ENCODE data around the gene LGALS1.

LGALS1 gene

GRCh38 chr22:37638391-37639069, 36.9 kb upstream of the LGALS1 start:
- TF ChIP-seq CTCF (IDR thresholded peaks at IDR 0.05; ENCODE audit: low read depth, low read length, missing control alignments) = no peak
- no peak for DNase-seq (ENCODE audit: low read depth)
- H3K4me3 ChIP-seq (ENCODE audit: low read depth, low read length) = peak overlapping the region; percentile 88

DNA sequence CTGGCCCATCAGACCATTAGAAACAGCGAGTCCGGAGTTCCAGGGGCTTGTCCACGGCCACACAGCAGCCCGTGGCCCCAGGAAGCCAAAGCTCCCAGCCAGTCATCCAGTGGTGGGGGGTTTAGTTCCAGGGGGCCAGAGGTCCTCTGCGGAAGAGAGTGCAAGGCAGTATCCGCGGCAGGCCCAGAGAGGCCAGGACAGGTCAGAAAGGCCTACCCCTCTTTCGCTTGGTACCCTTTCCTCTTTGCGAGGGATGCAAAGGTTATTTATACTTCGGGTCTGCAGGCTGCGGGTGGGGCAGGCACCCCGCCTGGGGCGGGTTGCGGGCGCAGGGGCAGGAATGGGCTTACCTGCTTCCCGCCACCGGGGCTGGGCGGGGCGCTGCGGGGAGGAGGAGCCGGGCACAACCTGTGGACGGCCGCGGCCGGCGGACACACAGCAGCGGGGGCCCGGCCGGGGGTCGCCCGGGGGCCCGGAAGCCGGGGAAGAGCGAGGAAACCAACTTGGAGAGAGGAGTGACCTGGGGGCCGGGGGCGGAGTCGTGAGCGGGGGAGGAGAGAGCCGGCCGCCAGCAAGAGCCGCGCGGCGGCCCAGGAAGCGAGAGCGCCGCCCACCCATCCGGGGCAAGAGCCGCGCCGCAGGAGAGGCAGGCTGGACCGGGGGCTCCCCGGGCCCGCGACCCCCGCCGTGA, 36.2 kb upstream of the LGALS1 start, which contains the start of gene SH3BP1:
Gene SH3BP1, plus strand, starts transcription at position 600 of the 691 bp plus-strand sequence. CDS start 119 bp downstream, outside the sequence.
- peak within 1 kb of the TSS; percentile 88 for H3K4me3 ChIP-seq (ENCODE audit: low read depth, low read length)
- TF ChIP-seq CTCF (IDR thresholded peaks at IDR 0.05; ENCODE audit: low read depth, low read length, missing control alignments) = no peak
- no peak for DNase-seq (ENCODE audit: low read depth)

DNA sequence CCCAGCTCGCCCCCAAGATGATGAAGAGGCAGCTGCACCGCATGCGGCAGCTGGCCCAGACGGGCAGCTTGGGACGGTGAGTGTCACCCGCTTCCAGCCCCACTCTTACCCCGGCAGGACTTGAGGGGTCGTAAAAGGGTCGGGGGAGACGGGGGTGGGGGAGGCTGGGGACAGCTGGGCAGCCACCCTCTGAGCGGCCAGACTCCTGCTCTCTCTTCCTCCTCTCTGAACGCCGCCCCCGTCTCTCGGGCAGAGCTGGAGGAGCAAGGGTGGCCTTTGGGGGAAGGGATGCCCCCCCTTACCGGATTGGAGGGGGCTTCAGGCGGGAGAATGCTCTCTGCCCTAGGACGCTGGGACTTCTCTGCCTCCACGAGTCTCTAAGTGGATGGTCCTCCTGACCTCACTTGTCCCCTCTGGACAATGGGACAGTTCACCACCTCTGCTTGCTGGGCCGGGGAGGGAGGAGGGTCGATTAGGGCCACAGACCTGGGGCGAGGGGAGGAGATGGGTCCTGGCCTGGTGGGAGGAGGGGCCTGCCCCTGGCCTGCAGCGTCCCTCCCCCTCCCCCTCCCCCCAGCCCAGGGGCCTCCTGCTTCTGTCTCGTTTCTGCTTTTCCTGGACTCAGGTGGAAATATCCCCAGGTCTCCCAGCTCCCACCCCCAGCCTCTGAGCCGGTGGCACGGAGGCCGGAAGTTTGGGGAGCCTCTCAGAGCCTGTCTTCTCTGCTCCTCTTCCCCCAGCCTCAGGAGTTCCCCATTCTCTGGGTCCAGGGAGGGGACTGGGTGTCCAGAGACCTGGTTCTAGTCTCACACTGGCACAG, 35.5 kb upstream of the LGALS1 start:
- peak overlapping the region; percentile 88 for H3K4me3 ChIP-seq (ENCODE audit: low read depth, low read length)

DNA sequence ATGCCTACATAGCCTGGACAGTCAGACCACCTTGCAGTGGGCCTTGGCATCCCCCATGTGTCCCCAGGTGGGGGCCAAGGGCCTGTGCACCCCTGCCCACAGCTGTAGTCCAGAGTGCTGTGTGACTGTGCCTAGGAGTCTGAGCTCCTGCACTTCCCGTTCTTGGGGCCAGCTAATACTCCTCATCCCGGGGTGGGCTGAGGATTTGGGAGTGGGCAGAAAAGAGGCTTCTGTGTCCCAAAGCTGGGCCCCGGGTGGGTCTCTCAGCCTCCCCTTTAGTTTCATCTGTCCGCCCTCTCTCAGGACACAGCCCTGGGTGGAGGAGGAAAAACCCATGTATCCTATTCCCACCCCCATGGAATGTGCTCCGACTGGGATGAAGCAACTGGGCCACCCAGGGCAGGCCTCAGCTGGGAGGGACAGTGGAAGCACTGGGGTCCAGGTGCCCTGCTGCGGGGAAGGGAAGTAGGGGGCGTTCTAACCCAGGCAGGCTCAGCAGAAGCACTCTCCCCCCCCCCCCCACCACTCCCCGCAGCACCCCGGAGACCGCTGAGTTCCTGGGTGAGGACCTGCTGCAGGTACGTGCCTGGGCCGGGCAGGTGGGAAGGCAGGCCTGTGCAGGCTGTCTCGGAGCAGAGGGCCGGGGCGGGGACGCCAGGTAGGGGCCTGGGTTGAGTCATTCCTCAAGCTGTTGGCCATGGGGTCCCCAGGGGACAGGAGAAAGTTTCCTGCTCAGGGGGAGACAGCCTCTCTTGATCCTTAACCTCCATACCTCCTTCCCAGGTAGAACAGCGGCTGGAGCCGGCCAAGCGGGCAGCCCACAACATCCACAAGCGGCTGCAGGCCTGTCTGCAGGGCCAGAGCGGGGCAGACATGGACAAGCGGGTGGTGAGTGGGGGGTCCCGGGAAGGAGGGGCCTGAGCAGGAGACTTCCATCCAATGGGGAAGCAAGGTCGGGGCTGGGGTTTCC, 34.6 kb upstream of the LGALS1 start:
- peak overlapping the region; percentile 88 for H3K4me3 ChIP-seq (ENCODE audit: low read depth, low read length)
- DNase-seq (ENCODE audit: low read depth) = no peak

More for the DNA sequence above, 35.5 kb upstream of the LGALS1 start:
- no peak for DNase-seq (ENCODE audit: low read depth)
- no peak for TF ChIP-seq CTCF (IDR thresholded peaks at IDR 0.05; ENCODE audit: low read depth, low read length, missing control alignments)

DNA sequence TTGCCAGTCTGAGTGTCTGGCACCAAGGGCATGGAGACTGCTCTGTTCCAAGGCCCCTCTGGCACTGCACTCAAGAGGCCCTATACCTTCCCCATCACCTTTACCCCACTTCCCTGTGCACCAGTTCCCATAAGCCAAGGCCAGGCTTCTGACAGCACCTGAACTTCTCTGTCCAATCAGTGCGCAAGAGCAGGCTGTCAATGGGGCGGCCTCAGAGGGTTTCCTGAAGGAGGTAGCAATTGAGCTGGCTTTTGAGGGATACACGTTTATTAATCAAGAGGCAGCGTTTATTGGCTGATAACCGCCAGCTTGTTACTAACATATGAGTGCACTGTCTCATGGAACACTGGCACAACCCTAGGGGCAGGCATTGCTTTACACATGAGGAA, 33.9 kb upstream of the LGALS1 start:
- no peak for DNase-seq (ENCODE audit: low read depth)
- H3K4me3 ChIP-seq (ENCODE audit: low read depth, low read length) = no peak overlapping the region
- no peak for TF ChIP-seq CTCF (IDR thresholded peaks at IDR 0.05; ENCODE audit: low read depth, low read length, missing control alignments)

More for the DNA sequence above, 34.6 kb upstream of the LGALS1 start:
- TF ChIP-seq CTCF (IDR thresholded peaks at IDR 0.05; ENCODE audit: low read depth, low read length, missing control alignments) = peak; percentile 1

Measured in GM12864 (cell line).